NB4 (cell line): ENCODE measurements around the gene ARID1B.
A peak's percentile ranks its signal among the peaks of the same experiment; 100 is the strongest.

ENCODE experiments used
- DNase-seq: peaks from one replicate; pipeline ENCODE4 v3.0.0; 2010; ENCODE audit warnings: low read depth
- H3K4me3 ChIP-seq: one replicate; pipeline ENCODE4 v1.5.1; 2011; ENCODE audit warnings: mild to moderate bottlenecking, low read depth, low read length, moderate library complexity
- CTCF ChIP-seq: IDR thresholded peaks from one replicate; pipeline ENCODE4 v1.5.1; 2012; ENCODE audit warnings: low read depth, low read length
- MAX ChIP-seq: IDR thresholded peaks from 2 replicates; pipeline ENCODE4 v1.6.1; 2011; ENCODE audit warnings: low read depth, low read length
- MYC ChIP-seq: IDR thresholded peaks from 2 replicates; pipeline ENCODE4 v1.6.1; 2011; ENCODE audit warnings: low read depth, low read length
- POLR2A ChIP-seq: IDR thresholded peaks from 2 replicates; pipeline ENCODE4 v1.6.1; 2011; ENCODE audit warnings: mild to moderate bottlenecking; ENCODE audit not compliant: insufficient read length; ENCODE audit errors: extremely low read depth

ARID1B gene

GRCh38 chr6:156786652-156787051 lies 9.5 kb downstream of the ARID1B start:
- DNase-seq = no peak
- no peak overlapping the region for H3K4me3 ChIP-seq
- TF ChIP-seq MYC (no peak), POLR2A (no peak), CTCF (no peak), MAX (no peak)

GRCh38 chr6:156787569-156788492 lies 10.7 kb downstream of the ARID1B start:
- H3K4me3 ChIP-seq = no peak overlapping the region
- no peak for TF ChIP-seq POLR2A
- TF ChIP-seq CTCF = no peak
- TF ChIP-seq MYC = no peak
- TF ChIP-seq MAX = no peak
- no peak for DNase-seq

- H3K4me3 ChIP-seq = no peak overlapping the region
- TF ChIP-seq CTCF (no peak), MAX (no peak), MYC (no peak), POLR2A (no peak)
These were observed 12.1 kb downstream of the ARID1B start for GRCh38 chr6:156789081-156789943.

GRCh38 chr6:156790711-156791319 lies 13.6 kb downstream of the ARID1B start:
- no peak for TF ChIP-seq MAX
- TF ChIP-seq CTCF = no peak
- no peak for TF ChIP-seq POLR2A
- TF ChIP-seq MYC = no peak
- no peak for DNase-seq
- H3K4me3 ChIP-seq = no peak overlapping the region

More at GRCh38 chr6:156789081-156789943, 12.1 kb downstream of the ARID1B start:
- no peak for DNase-seq

- DNase-seq = peak; percentile 20
- TF ChIP-seq POLR2A (no peak), CTCF (no peak), MAX (no peak), MYC (no peak)
- no peak overlapping the region for H3K4me3 ChIP-seq
These were observed 14.2 kb downstream of the ARID1B start for GRCh38 chr6:156791320-156791850.
